Measurements from ENCODE around the gene SEC63.
"Not testable (repeated sequence)": the region's sequence is repeated elsewhere in the genome, so short reads cannot be mapped to it uniquely, and the experiment has no call there.

The SEC63 gene, protein sequence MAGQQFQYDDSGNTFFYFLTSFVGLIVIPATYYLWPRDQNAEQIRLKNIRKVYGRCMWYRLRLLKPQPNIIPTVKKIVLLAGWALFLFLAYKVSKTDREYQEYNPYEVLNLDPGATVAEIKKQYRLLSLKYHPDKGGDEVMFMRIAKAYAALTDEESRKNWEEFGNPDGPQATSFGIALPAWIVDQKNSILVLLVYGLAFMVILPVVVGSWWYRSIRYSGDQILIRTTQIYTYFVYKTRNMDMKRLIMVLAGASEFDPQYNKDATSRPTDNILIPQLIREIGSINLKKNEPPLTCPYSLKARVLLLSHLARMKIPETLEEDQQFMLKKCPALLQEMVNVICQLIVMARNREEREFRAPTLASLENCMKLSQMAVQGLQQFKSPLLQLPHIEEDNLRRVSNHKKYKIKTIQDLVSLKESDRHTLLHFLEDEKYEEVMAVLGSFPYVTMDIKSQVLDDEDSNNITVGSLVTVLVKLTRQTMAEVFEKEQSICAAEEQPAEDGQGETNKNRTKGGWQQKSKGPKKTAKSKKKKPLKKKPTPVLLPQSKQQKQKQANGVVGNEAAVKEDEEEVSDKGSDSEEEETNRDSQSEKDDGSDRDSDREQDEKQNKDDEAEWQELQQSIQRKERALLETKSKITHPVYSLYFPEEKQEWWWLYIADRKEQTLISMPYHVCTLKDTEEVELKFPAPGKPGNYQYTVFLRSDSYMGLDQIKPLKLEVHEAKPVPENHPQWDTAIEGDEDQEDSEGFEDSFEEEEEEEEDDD

DNA sequence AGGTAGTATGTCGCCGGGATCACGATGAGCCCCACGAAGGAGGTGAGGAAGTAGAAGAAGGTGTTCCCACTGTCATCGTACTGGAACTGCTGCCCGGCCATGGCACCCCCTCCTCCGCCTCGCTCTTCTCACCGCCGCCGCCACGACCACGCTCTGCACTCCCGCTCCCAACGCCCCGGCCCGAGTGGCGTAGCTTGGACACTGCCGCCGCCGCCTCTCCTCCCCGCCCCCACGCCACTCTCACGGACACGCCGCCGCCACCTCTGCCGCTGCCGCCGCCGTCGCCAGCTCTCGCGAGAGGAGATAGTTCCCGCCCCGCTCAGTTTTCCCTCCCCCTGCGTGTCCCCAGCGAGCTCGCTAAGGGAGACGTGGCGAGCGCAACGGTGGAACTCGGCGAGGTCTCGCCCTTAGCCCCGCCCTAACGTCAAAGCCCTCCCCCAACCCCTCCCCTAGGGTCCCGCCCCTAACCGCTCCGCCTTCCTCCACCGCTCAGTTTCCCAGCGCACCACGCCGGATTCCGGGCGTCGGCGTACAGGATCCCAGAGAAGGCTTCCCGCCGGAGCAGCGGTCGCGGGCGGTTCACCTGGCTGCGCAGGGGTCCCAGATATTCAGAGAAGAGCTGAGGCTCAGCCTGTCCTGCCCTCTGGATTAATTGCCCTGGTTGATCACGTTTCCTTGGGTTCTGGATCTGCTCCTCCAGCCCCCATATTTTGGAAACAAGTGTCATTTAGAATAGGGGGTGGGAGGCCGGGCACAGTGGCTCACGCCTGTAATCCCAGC, at the start of gene SEC63:
SEC63 (minus strand) TSS at position 300 of the 780 bp plus-strand sequence; CDS start at position 101, 199 bp downstream.
- peak; percentile 91 to 95 for DNase-seq (ENCODE audit: extremely low read depth in 1 of 2, low read depth in 1 of 2)

DNA sequence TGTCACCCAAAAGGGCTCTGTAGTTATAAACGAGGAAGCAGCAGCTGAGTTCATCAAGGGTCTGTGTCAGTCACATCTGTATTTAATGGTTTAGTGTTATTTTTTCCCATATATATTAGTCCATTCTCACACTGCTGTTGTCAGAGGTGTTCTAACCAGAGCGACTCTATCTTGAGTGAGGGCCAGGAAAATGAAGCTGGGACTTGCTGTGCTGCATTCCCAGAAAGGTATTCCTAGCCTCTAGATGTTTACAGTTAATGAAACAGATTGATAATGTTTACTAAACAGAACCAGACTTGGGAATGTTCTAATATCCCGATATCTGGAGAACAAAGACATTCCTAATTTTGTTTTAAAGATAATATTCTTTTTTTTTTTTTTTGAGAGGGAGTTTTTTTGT, 48.0 kb upstream of the SEC63 start:
- DNase-seq (ENCODE audit: extremely low read depth in 1 of 2, low read depth in 1 of 2): no peak

GRCh38 chr6:108004861-108005260, 46.9 kb upstream of the SEC63 start:
- no peak for DNase-seq (ENCODE audit: extremely low read depth in 1 of 2, low read depth in 1 of 2)

DNA sequence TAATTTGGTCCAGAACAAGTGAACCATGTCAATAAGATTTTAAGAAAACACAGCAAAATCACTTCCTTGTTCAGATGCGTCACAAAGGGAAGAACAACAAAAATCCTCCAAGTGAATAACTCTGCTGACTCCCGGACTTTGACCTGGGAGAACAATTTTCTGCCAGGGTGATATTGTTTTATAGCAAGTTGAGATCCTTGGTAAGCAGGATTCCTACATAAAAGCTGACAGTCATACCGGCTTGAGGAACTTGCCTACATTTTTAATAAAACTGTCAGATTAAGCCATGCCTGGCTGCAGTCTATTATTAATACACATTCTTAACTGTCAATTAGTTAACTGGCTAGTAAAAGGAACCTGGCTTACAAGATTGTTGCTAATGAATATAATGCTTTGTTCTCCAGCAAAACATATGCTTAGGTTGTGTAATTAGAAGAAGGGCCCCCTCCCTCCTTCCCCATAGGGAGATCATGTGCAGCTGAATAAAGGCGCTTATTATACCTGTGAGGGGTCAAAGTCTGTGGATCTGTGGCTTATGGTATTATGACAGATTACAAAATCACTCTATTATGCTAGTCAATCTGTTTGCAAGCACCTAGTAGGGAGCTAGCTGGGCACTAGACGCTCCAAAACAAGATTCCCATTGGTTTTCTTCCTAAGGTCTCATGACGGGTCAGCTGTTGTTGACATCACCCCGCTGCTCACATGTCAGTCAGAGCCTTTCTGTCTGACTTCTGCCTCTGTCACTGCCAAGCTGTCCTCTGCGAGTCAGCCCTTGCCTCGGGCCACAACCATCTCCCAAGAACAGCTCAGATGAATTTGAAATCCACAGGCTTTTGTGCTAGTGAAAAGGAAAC, 44.6 kb upstream of the SEC63 start:
- no peak for DNase-seq (ENCODE audit: extremely low read depth in 1 of 2, low read depth in 1 of 2)

DNA sequence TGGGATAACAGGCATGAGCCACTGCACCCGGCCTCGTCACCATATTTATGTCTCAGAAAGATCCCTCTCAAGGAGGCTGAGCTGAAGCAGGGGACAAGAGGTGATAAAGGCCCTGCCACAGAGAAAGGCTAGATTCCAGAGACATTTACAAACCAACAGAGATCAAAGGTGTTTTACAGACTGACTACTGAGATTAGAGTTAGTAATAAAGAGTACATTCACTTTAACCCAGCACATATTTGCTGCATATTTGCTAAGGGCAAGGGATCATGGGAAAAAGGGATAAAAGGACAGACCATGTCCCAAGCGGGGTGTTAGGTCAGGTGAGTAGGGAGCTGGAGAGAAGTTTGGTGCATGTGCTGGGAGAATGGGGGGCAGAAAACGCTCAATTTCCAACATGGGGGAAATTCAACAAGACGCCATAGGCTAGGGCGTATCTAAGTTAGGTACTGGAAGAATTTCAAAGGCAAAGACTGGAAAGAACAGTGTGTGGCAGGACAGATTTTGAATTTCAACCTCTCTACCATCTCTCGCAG, 43.8 kb upstream of the SEC63 start:
- DNase-seq (ENCODE audit: extremely low read depth in 1 of 2, low read depth in 1 of 2): no peak

DNA sequence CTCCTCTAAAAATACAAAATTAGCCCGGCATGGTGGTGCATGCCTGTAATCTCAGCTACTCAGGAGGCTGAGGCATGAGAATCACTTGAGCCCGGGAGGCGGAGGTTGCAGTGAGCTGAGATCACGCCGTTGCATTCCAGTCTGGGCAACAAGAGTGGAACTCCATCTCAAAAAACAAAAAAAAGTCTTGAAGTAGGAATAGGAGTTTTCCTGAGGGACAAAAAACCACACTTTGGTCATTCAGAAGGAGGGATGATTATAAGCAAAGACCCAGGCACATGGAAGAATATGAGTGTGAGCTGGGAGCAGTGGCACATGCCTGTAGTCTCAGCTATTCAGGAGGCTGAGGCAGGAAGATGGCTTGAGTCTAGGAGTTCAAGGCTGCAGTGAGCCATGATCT, 42.3 kb upstream of the SEC63 start:
- not testable (repeated sequence) for DNase-seq (ENCODE audit: extremely low read depth in 1 of 2, low read depth in 1 of 2)

GRCh38 chr6:107999341-107999740, 41.3 kb upstream of the SEC63 start:
- no peak for DNase-seq (ENCODE audit: extremely low read depth in 1 of 2, low read depth in 1 of 2)

DNA sequence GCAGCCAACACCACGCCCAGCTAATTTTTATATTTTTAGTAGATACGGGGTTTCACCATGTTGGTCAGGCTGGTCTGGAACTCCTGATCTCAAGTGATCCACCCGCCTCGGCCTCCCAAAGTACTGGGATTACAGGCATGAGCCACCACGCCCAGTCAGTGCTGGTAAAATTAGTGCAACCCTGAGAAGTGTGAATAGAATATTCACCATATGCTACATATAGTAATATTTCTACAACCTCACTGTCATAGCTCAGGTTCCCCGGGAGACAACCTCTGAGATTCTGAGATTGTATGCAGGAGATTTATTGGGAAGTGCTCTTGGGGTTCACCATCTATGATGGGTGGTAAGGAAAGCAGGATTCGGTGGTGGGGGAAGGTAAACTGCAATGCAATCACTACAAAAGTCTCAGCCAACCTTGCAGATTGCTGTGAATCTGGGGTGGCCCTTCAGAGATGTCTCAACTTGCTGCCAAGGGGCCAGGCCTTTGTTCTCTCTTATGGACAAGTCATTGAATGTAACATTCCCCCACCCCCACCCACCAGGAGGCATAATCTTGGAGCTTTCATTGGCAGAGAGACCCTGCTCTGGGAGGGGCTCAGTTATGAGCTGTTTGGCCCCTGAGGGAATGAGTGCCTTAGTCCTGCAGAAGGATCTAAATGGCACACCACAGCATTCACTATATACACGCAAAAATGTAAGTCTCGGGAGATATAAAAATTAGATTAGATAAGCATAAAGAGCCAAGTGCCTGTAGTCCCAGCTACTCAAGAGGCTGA, 34.0 kb upstream of the SEC63 start:
- no peak for DNase-seq (ENCODE audit: extremely low read depth in 1 of 2, low read depth in 1 of 2)

GRCh38 chr6:107991061-107991460, 33.1 kb upstream of the SEC63 start:
- no peak for DNase-seq (ENCODE audit: extremely low read depth in 1 of 2, low read depth in 1 of 2)

DNA sequence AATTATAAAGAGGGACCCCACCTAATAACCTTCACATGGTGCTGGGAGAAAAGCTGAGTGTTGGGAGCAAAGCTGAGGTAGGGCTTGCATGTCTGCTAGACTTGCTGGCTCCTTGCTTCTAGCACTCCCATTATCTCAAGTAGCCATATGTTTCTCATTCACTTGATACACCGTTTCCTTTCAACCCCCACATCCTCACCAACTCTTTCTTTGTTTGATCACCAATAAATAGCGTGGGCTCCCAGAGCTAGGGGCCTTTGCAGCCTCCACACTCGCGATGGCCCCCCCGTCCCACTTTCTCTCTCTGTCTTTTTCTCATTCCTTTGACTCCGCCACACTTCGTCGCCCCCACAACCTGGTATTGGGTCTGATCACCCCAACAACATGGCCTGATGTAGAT, 32.6 kb upstream of the SEC63 start:
- not testable (repeated sequence) for DNase-seq (ENCODE audit: extremely low read depth in 1 of 2, low read depth in 1 of 2)

DNA sequence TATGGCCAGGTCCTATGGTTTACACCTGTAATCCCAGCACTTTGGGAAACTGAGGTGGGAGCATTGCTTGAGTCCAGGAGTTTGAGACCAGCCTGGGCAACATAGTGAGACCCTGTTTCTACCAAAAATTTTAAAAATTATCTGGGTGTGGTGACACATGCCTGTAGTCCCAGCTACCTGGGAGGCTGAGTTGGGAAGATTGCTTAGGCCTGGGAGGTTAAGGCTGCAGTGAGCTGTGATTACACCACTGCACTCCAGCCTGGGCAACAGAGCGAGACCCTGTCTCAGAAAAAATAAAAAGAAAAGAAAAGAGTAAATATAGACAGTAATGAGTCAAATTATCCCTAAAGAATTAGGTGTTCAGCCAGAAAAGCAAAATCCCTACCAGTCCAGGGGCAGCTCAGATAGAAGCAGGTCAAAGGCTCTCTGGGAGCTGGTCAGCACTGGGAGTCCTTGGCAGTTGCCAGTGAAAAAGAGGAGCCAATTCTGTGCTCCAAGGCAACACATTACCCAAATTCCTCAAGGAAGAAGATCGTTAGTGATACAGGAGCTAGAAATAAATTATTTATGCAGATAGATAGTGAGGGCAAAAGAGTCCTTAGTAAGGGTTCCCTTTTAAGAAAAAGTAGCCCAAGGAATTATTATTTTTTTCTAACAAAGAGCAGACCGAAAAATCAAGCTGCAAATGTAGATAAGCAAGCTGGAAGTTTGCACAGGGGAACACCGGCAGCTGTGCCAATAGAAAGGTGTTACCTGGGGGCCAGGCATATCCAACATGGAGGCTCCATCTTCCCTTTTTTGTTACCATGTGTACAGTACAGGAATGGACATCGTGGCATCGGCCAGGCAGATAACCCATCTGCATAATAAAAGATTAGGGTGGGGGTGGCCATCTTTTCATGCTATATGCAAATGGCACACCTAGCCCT, 31.4 kb upstream of the SEC63 start:
- DNase-seq (ENCODE audit: extremely low read depth in 1 of 2, low read depth in 1 of 2): no peak

- no peak for DNase-seq (ENCODE audit: extremely low read depth in 1 of 2, low read depth in 1 of 2)
Observed at GRCh38 chr6:107988570-107988969, 30.6 kb upstream of the SEC63 start.

GRCh38 chr6:107987805-107988204, 29.8 kb upstream of the SEC63 start:
- no peak for DNase-seq (ENCODE audit: extremely low read depth in 1 of 2, low read depth in 1 of 2)

GRCh38 chr6:107985701-107986100, 27.7 kb upstream of the SEC63 start:
- no peak for DNase-seq (ENCODE audit: extremely low read depth in 1 of 2, low read depth in 1 of 2)

DNA sequence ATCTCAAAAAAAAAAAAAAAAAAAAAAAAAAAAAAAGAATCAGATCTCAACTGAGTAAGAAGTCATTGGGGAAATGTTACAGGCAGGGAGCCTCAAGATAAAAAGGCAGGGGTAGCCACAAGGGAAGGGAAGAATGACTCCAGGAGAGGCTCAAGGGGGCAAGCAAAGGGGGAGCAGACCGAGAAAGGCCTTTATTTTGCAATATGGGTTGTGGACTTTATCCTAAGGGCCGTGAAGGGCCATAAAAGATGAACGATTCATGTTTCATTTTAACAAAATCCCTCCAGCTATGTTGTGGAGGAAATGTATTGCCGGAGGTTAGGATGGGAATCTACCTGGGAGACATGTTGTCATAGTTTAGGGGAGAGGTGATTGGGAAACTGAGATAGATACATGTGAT, 25.8 kb upstream of the SEC63 start:
- DNase-seq (ENCODE audit: extremely low read depth in 1 of 2, low read depth in 1 of 2): no peak

DNA sequence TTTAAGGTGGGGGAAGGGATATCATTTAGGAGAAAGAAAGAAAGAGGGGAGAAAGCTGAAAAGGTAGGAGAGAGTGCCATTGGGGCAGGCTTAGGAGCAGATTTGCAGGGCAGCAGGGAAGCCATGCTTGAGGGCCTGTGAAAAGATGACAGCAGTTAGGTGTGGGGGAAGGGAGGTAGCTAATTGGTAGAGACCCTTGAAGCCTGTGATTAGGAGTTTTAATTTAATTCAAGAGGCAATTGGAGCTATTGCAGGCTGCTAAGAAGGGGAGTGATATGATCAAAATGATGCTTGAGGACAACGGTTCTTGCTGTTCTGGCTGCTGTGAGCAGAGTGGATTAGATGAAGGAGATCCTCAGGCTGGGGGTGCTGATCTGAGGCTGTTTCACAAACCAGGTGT, 24.5 kb upstream of the SEC63 start:
- no peak for DNase-seq (ENCODE audit: extremely low read depth in 1 of 2, low read depth in 1 of 2)

- no peak for DNase-seq (ENCODE audit: extremely low read depth in 1 of 2, low read depth in 1 of 2)
Observed at GRCh38 chr6:107981695-107982094, 23.7 kb upstream of the SEC63 start.

DNA sequence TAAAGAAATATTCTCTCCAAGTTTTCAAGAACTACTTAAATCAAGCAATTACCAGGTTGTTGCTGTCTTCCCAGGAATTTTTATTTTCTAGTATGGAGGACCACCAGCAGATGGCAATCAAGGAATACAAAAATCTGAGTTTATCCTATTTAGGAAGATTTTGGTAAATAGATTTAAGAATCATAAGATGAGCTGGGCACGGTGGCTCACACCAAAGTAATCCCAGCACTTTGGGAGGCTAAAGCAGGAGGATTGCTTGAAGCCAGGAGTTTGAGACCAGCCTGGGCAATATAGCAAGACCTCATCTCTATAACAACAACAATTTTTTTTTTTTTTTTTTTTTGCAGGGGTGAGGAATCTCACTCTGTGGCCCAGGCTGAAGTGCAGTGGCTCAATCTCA, 19.3 kb upstream of the SEC63 start:
- DNase-seq (ENCODE audit: extremely low read depth in 1 of 2, low read depth in 1 of 2): no peak

All from stimulated activated CD8-positive, alpha-beta memory T cell treated with anti-CD3 and anti-CD28 coated beads, Interleukin-7, amount 100 ng/mL, for 48 hours (primary cell).